CD4-positive, alpha-beta T cell (primary cell): ENCODE results near the gene SELENOK. TPM values are rescaled to one million over a fixed set of nuclear protein-coding genes. Genes with fewer than 3 reads are reported as not detected.

Experiments
- ATAC-seq: fragments of 200-7000 bp; cut with Tn5 transposase; one replicate; pipeline ENCODE4 v1.10.0; 2022; ENCODE audit warnings: mild to moderate bottlenecking; ENCODE audit not compliant: poor library complexity
- CTCF ChIA-PET: fragments of 350-600 bp; sonication (Branson Sonifier 250); formaldehyde crosslinking; loops from one replicate; lab custom pipeline; 2021; ENCODE audit warnings: antibody characterized with exemption, inconsistent platforms; lab: Charles Lee
- POLR2A ChIA-PET: fragments of 350-600 bp; sonication (Branson Sonifier 250); formaldehyde crosslinking; loops from one replicate; lab custom pipeline; 2021; ENCODE audit warnings: antibody characterized with exemption, inconsistent platforms; lab: Charles Lee
- DNase-seq, 14 experiments: peaks; one replicate each; pipeline ENCODE4 v3.0.0-alpha.2; 2013 to 2020; ENCODE audit warnings: mixed read lengths in 2 of 14
- H3K27ac ChIP-seq, 2 donors: one replicate each; pipeline versions ENCODE4 v1.5.1 to v1.7.0; 2013; ENCODE audit warnings: low read length in 2 of 2, low read depth in 1 of 2, mild to moderate bottlenecking in 1 of 2
- H3K27me3 ChIP-seq, 2 experiments: 1 replicate in 1 of 2; 2 replicates in 1 of 2; pipeline versions ENCODE4 v1.6.1 to v1.7.0; 2013; ENCODE audit warnings: low read length in 2 of 2, control low read depth in 1 of 2, mild to moderate bottlenecking in 1 of 2, moderate library complexity in 1 of 2; ENCODE audit not compliant: insufficient read depth in 2 of 2, control insufficient read depth in 1 of 2
- H3K36me3 ChIP-seq: one replicate; pipeline ENCODE4 v1.6.1; 2013; ENCODE audit warnings: low read length, control low read depth; ENCODE audit not compliant: insufficient read depth
- H3K4me1 ChIP-seq: one replicate; pipeline ENCODE4 v1.6.1; 2013; ENCODE audit warnings: low read length, control low read depth; ENCODE audit not compliant: insufficient read depth
- H3K4me3 ChIP-seq: one replicate; pipeline ENCODE4 v1.5.1; 2013; ENCODE audit warnings: mild to moderate bottlenecking, low read length, moderate library complexity
- H3K9me3 ChIP-seq, 2 experiments: 1 replicate in 1 of 2; 2 replicates in 1 of 2; pipeline versions ENCODE4 v1.6.1 to v1.7.0; 2013; ENCODE audit warnings: low read length in 2 of 2, mild to moderate bottlenecking in 2 of 2, control low read depth in 1 of 2, moderate library complexity in 1 of 2; ENCODE audit not compliant: control insufficient read depth in 1 of 2, insufficient read depth in 1 of 2
- H3K27ac Mint-ChIP-seq: one replicate; pipeline ENCODE4 v1.8.0; 2020; ENCODE audit warnings: mixed read lengths
- H3K27me3 Mint-ChIP-seq: one replicate; pipeline ENCODE4 v1.8.0; 2021; ENCODE audit warnings: mixed read lengths
- H3K36me3 Mint-ChIP-seq: one replicate; pipeline ENCODE4 v1.8.0; 2021; ENCODE audit warnings: low read depth, mixed read lengths
- H3K4me1 Mint-ChIP-seq: one replicate; pipeline ENCODE4 v1.8.0; 2021; ENCODE audit warnings: low read depth, mixed read lengths
- H3K4me3 Mint-ChIP-seq: one replicate; pipeline ENCODE4 v1.8.0; 2020; ENCODE audit warnings: mild to moderate bottlenecking, mixed read lengths
- H3K9me3 Mint-ChIP-seq: one replicate; pipeline ENCODE4 v1.8.0; 2020; ENCODE audit warnings: mixed read lengths
- intact Hi-C, 2 experiments: fragments of 100-400 bp; cut with DNase I in 1 of 2; cut with micrococcal nuclease in 1 of 2; formaldehyde crosslinking; loops; one replicate each; pipeline versions ENCODE4 v1.15.1 to v1.9.0; 2023 to 2025; cut with DNase I, micrococcal nuclease
- total RNA-seq, 174 experiments: library from RNA in 2 of 174; stranded (reverse) in 2 of 174; gene quantifications; one replicate each; pipeline ENCODE4 v1.2.3 and lab custom pipeline; 2021 to 2026
- TF ChIP-seq, protein P1 (sequence below): fragments of 200-600 bp; IDR thresholded peaks from one replicate; pipeline ENCODE4 v1.8.0; 2022; ENCODE audit warnings: antibody characterized with exemption, mild to moderate bottlenecking

The SELENOK gene
- total RNA-seq, 2 experiments from 2014 or later: 153 to 159 TPM

DNA sequence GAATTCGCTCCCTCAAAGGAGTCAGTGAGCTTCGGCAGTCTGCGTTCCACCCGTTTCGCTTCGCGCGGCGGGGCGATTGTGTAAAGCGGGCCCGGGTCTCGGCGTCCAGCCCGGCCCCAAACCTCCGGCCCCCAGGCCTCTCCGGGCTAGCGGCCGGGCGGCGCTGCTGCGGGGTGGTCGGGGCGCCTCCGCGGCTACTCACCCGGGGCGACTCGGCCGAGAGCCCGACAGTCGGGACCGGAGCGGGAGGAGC, 45.9 kb downstream of the SELENOK start:
- Histone ChIP-seq H3K4me3 (peak overlapping the region; percentile 29), H3K27me3 (peaks cover 37 to 60% of the 10 kb centered on the region in 2 experiments), H3K36me3 (no peaks in the 10 kb centered on the region), H3K9me3 (no peaks in the 10 kb centered on the region), H3K27ac (no peak overlapping the region), H3K4me1 (peaks cover 13% of the 10 kb centered on the region)
- DNase-seq: no peak
- no peak for ATAC-seq
- no peaks in the 10 kb centered on the region for H3K9me3 Mint-ChIP-seq
- peak overlapping the region; percentile 11 for H3K4me3 Mint-ChIP-seq
- no peaks in the 10 kb centered on the region for H3K36me3 Mint-ChIP-seq
- H3K27ac Mint-ChIP-seq: no peak overlapping the region
- intact Hi-C loops: no loop called here
- peaks cover 55% of the 10 kb centered on the region for H3K27me3 Mint-ChIP-seq
- peaks cover 3% of the 10 kb centered on the region for H3K4me1 Mint-ChIP-seq
- TF ChIP-seq, protein P1, sequence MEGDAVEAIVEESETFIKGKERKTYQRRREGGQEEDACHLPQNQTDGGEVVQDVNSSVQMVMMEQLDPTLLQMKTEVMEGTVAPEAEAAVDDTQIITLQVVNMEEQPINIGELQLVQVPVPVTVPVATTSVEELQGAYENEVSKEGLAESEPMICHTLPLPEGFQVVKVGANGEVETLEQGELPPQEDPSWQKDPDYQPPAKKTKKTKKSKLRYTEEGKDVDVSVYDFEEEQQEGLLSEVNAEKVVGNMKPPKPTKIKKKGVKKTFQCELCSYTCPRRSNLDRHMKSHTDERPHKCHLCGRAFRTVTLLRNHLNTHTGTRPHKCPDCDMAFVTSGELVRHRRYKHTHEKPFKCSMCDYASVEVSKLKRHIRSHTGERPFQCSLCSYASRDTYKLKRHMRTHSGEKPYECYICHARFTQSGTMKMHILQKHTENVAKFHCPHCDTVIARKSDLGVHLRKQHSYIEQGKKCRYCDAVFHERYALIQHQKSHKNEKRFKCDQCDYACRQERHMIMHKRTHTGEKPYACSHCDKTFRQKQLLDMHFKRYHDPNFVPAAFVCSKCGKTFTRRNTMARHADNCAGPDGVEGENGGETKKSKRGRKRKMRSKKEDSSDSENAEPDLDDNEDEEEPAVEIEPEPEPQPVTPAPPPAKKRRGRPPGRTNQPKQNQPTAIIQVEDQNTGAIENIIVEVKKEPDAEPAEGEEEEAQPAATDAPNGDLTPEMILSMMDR: no peak
- POLR2A ChIA-PET: no interaction called here
- CTCF ChIA-PET: no interaction called here

DNA sequence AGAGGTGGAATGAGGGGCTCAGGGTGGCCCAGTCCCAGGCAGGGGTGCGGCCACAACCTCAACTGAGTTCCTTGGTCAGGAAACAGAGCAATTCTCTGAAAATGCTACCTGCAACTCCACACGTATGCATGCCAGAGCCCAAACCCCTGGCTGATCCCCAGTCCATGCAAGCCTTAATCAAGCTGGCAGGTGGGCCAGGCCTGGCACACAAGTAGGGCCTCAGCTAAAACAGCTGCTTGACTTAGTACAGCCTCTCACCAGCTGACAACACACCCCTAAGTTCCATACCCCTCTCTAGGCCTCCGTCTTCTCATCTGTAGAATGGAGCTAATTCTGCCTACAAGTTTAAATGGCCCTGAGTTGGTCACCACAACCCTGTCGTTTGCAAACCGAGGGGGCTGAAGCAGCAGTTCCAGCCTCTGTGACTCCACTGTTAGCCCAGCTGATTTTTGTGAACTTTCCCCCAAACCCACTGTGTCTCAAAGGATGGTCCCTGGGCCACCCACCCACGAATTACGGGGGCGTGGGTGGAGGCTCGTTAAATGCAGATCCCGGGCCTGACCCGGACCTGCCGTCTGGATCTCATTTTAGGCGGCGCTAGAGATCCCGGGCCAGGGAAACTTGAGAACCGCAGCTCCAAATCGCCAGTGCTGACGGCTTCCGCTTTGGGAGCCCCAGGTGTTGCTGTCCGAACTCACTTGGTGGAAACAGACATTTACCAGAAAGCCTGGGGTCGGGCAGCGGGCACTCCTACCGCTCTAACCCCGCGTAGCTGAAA, 46.4 kb downstream of the SELENOK start:
- ATAC-seq (no peak), DNase-seq (no peak)
- Histone ChIP-seq H3K27me3 (peaks cover 37 to 60% of the 10 kb centered on the region in 2 experiments), H3K36me3 (no peaks in the 10 kb centered on the region), H3K4me3 (peak overlapping the region; percentile 29), H3K9me3 (no peaks in the 10 kb centered on the region), H3K4me1 (peaks cover 13% of the 10 kb centered on the region), H3K27ac (no peak overlapping the region)
- no peaks in the 10 kb centered on the region for H3K36me3 Mint-ChIP-seq
- ChIA-PET POLR2A (no interaction called here), CTCF (no interaction called here)
- intact Hi-C loops: no loop called here
- H3K4me1 Mint-ChIP-seq: peaks cover 3% of the 10 kb centered on the region
- peak overlapping the region; percentile 54 for H3K4me3 Mint-ChIP-seq
- no peak overlapping the region for H3K27ac Mint-ChIP-seq
- H3K9me3 Mint-ChIP-seq: no peaks in the 10 kb centered on the region
- H3K27me3 Mint-ChIP-seq: peaks cover 55% of the 10 kb centered on the region
- TF ChIP-seq, protein P1: no peak

DNA sequence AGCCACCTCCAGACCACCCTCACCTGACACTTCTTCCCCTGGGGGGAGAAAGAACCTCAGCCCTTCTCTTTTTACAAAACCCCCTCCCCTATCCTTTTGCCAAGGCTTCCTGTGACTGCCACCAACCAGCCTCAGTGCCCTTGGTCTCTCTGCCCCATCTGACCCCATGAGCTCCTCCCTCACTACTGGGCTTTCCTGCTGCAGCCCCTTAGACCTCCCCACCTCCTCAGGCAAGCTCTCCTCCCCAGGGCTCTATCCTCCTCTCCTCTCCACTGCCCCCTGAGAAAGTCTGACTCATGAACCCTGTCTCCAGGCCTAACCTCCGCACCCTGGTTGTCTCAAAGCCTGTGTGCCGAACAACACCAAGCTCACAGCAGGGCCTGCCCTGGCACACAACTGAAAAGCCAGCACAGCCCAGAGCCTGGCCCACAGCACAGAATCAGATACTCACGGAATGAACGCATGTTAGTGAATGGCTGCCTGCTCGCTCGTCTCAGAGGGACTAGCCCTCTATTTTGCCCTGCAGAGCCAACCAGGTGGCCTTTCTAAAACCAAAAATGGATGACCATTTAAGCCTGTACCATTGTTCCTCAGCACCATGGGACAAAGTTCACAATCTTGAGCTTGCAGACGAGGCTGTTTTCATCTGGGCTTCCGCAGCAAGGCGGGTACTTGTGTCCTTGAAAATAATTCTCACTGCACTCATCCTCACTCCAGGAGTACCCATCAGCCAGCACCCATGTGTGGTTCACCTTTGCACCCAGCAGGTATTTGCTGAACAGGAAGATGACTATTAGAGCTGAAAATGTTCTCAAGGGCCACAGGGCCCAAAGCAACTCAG, 47.2 kb downstream of the SELENOK start:
- Mint-ChIP-seq H3K4me3 (no peak overlapping the region), H3K36me3 (no peaks in the 10 kb centered on the region), H3K9me3 (no peaks in the 10 kb centered on the region), H3K4me1 (peaks cover 3% of the 10 kb centered on the region), H3K27ac (no peak overlapping the region), H3K27me3 (peaks cover 55% of the 10 kb centered on the region)
- intact Hi-C loops: no loop called here
- Histone ChIP-seq H3K27me3 (peaks cover 37 to 60% of the 10 kb centered on the region in 2 experiments), H3K36me3 (no peaks in the 10 kb centered on the region), H3K9me3 (no peaks in the 10 kb centered on the region), H3K4me1 (peaks cover 13% of the 10 kb centered on the region), H3K27ac (no peak overlapping the region), H3K4me3 (no peak overlapping the region)
- TF ChIP-seq, protein P1: no peak
- POLR2A ChIA-PET: no interaction called here
- DNase-seq (no peak), ATAC-seq (no peak)
- CTCF ChIA-PET: no interaction called here
